GM23338 (cell line): ENCODE data around the gene CTNNA1.

Source experiments
- CREB1 ChIP-seq: fragments of 250-450 bp; sonication (Bioruptor Pico); IDR thresholded peaks from 2 replicates; pipeline ENCODE4 v1.5.0; 2020; ENCODE audit warnings: low read depth, mild to moderate bottlenecking, moderate library complexity
- CTCF ChIP-seq, 2 experiments: fragments of 200-600 bp in 1 of 2; sonication (generic) in 1 of 2; conservative IDR thresholded peaks; 2 replicates each; pipeline versions ENCODE4 v1.5.1 to v1.6.1; 2016 to 2017; ENCODE audit warnings: antibody characterized with exemption in 2 of 2, low read depth in 2 of 2, mild to moderate bottlenecking in 2 of 2, moderate library complexity in 1 of 2
- ETS1 ChIP-seq: IDR thresholded peaks from 2 replicates; pipeline ENCODE4 v1.6.1; 2016; ENCODE audit warnings: antibody characterized with exemption
- EZH2 ChIP-seq: fragments of 200-600 bp; sonication (generic); IDR thresholded peaks from one replicate; pipeline ENCODE4 v1.8.0; 2017; ENCODE audit warnings: antibody characterized with exemption, mild to moderate bottlenecking, low read depth; ENCODE audit not compliant: unreplicated experiment
- EZH2phosphoT487 ChIP-seq: fragments of 200-600 bp; sonication (generic); IDR thresholded peaks from one replicate; pipeline ENCODE4 v1.8.1; 2018; ENCODE audit warnings: antibody characterized with exemption; ENCODE audit not compliant: unreplicated experiment
- NANOG ChIP-seq: IDR thresholded peaks from 2 replicates; pipeline ENCODE4 v1.6.1; 2016; ENCODE audit warnings: antibody characterized with exemption, borderline replicate concordance
- POLR2AphosphoS5 ChIP-seq: IDR thresholded peaks from 2 replicates; pipeline ENCODE4 v1.6.1; 2016; ENCODE audit warnings: antibody characterized with exemption, low read depth
- REST ChIP-seq: IDR thresholded peaks from one replicate; pipeline ENCODE4 v1.6.1; 2018; ENCODE audit warnings: antibody characterized with exemption; ENCODE audit not compliant: unreplicated experiment
- ZNF331 ChIP-seq: fragments of 250-450 bp; sonication (Bioruptor Pico); IDR thresholded peaks from 2 replicates; pipeline ENCODE4 v1.5.0; 2020; ENCODE audit warnings: low read depth, mild to moderate bottlenecking, moderate library complexity

- TF ChIP-seq CTCF (conservative IDR thresholded peaks at IDR 0.05; ENCODE audit: low read depth in 2 of 2) (no peak), CREB1 (no peak), REST (no peak), EZH2phosphoT487 (no peak), POLR2AphosphoS5 (no peak), EZH2 (no peak), ZNF331 (CRISPR knock-in tag) (no peak), ETS1 (no peak), NANOG (no peak)
Measured at GRCh38 chr5:138948471-138949222, 195.4 kb downstream of the CTNNA1 start.
